Measurements from ENCODE around the gene SH3GL2.

DNA sequence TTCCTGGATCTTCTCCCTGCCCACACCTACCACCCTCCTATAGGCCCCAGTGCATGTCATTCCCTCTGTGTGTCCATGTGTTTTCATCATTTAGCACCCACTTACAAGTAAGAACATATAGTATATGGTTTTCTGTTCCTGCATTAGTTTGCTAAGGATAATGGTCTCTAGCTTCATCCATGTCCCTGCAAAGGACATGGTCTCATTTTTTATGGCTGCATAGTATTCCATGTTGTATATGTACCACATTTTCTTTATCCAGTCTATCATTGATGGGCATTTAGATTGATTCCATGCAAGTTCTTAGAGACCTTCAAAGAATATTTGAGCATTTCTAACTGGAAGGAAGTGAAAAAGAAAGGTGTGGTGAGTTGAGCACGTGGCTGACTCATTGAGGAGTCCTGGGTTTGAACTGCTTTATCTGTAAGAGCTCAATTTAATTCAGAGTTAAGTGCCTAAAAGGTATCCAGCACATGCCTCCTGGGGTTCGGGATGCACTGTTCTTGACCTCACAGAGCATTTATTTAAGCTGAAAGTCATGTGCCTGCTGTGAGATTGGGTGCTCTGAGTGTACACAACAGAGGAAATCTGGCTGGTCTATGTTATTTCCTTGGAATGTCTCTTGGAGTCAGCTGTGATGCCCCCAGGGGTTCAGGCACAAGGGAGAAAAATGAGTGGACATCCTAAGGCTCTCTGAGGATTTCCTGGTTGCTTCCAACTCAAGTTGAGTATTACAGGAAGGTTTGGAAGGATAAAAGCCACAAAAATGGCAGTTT lies 56.4 kb downstream of the SH3GL2 start:
- no peak for TF ChIP-seq POLR2A (IDR thresholded peaks at IDR 0.05)
- TF ChIP-seq, protein P1, sequence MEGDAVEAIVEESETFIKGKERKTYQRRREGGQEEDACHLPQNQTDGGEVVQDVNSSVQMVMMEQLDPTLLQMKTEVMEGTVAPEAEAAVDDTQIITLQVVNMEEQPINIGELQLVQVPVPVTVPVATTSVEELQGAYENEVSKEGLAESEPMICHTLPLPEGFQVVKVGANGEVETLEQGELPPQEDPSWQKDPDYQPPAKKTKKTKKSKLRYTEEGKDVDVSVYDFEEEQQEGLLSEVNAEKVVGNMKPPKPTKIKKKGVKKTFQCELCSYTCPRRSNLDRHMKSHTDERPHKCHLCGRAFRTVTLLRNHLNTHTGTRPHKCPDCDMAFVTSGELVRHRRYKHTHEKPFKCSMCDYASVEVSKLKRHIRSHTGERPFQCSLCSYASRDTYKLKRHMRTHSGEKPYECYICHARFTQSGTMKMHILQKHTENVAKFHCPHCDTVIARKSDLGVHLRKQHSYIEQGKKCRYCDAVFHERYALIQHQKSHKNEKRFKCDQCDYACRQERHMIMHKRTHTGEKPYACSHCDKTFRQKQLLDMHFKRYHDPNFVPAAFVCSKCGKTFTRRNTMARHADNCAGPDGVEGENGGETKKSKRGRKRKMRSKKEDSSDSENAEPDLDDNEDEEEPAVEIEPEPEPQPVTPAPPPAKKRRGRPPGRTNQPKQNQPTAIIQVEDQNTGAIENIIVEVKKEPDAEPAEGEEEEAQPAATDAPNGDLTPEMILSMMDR (IDR thresholded peaks at IDR 0.05) = no peak
